Skin epidermis (tissue), 12 donors: ENCODE results near the gene DECR2.
A peak's percentile ranks its signal among the peaks of the same experiment; 100 is the strongest.

ENCODE experiments used
- H3K27ac ChIP-seq, 21 experiments: fragments of 200-600 bp; sonication (generic) in 11 of 21; one replicate each; pipeline ENCODE4 v1.5.0; 2020; ENCODE audit warnings: mild to moderate bottlenecking in 3 of 21, inconsistent platforms in 2 of 21, moderate library complexity in 2 of 21
- H3K4me3 ChIP-seq, 7 experiments: fragments of 200-600 bp; sonication (generic) in 2 of 7; one replicate each; pipeline ENCODE4 v1.5.0; 2020; ENCODE audit warnings: inconsistent platforms in 2 of 7, mild to moderate bottlenecking in 2 of 7, moderate library complexity in 1 of 7

The DECR2 gene

GRCh38 chr16:425740-426114 lies 24.0 kb downstream of the DECR2 start:
- peak overlapping the region; percentile 39 to 66 (median 54) for H3K4me3 ChIP-seq
- H3K27ac ChIP-seq = peak overlapping the region in 19 of 21 experiments; percentile 24 to 98 (median 80)

GRCh38 chr16:426115-426905 lies 24.6 kb downstream of the DECR2 start:
- Histone ChIP-seq H3K4me3 (peak overlapping the region; percentile 39 to 66 (median 54)), H3K27ac (peak overlapping the region in 10 of 21 experiments; percentile 2 to 98 (median 58))

GRCh38 chr16:426906-427249 lies 25.2 kb downstream of the DECR2 start:
- H3K27ac ChIP-seq = peak overlapping the region in 6 of 21 experiments; percentile 2 to 80 (median 64)

GRCh38 chr16:427250-427649 lies 25.6 kb downstream of the DECR2 start:
- Histone ChIP-seq H3K4me3 (peak overlapping the region in 5 of 7 experiments; percentile 39 to 66 (median 54)), H3K27ac (no peak overlapping the region)

More at GRCh38 chr16:426906-427249, 25.2 kb downstream of the DECR2 start:
- H3K4me3 ChIP-seq = peak overlapping the region; percentile 39 to 66 (median 54)

- no peak overlapping the region for H3K4me3 ChIP-seq
- no peak overlapping the region for H3K27ac ChIP-seq
Measured at GRCh38 chr16:430904-431303, 29.2 kb downstream of the DECR2 start.

- no peak overlapping the region for H3K4me3 ChIP-seq
- H3K27ac ChIP-seq = no peak overlapping the region
Measured at GRCh38 chr16:440627-441026, 38.9 kb downstream of the DECR2 start.

- no peak overlapping the region for H3K27ac ChIP-seq
- no peak overlapping the region for H3K4me3 ChIP-seq
Measured at GRCh38 chr16:441447-441846, 39.8 kb downstream of the DECR2 start.

GRCh38 chr16:442976-443375 lies 41.3 kb downstream of the DECR2 start:
- Histone ChIP-seq H3K4me3 (no peak overlapping the region), H3K27ac (no peak overlapping the region)

GRCh38 chr16:444027-444426 lies 42.3 kb downstream of the DECR2 start:
- Histone ChIP-seq H3K4me3 (no peak overlapping the region), H3K27ac (no peak overlapping the region)

- H3K4me3 ChIP-seq = no peak overlapping the region
- no peak overlapping the region for H3K27ac ChIP-seq
Measured at GRCh38 chr16:445566-445965, 43.9 kb downstream of the DECR2 start.

GRCh38 chr16:450385-450784 lies 48.7 kb downstream of the DECR2 start:
- H3K27ac ChIP-seq = peak overlapping the region in 1 of 21 experiments; percentile 9

GRCh38 chr16:450785-451512 lies 49.3 kb downstream of the DECR2 start:
- H3K27ac ChIP-seq = peak overlapping the region in 1 of 21 experiments; percentile 9

More at GRCh38 chr16:450385-450784, 48.7 kb downstream of the DECR2 start:
- H3K4me3 ChIP-seq = no peak overlapping the region

GRCh38 chr16:454397-454940 lies 52.8 kb downstream of the DECR2 start:
- no peak overlapping the region for H3K4me3 ChIP-seq
- no peak overlapping the region for H3K27ac ChIP-seq

More at GRCh38 chr16:450785-451512, 49.3 kb downstream of the DECR2 start:
- no peak overlapping the region for H3K4me3 ChIP-seq

- no peak overlapping the region for H3K27ac ChIP-seq
- no peak overlapping the region for H3K4me3 ChIP-seq
Measured at GRCh38 chr16:455453-455852, 53.8 kb downstream of the DECR2 start.

- H3K27ac ChIP-seq = peak overlapping the region in 4 of 21 experiments; percentile 2 to 83 (median 58)
- H3K4me3 ChIP-seq = no peak overlapping the region
Measured at GRCh38 chr16:456891-457483, 55.3 kb downstream of the DECR2 start.

GRCh38 chr16:457732-458400 lies 56.2 kb downstream of the DECR2 start:
- H3K27ac ChIP-seq = peak overlapping the region in 12 of 21 experiments; percentile 2 to 83 (median 30)
- H3K4me3 ChIP-seq = no peak overlapping the region

GRCh38 chr16:459761-460160 lies 58.1 kb downstream of the DECR2 start:
- Histone ChIP-seq H3K4me3 (no peak overlapping the region), H3K27ac (no peak overlapping the region)

GRCh38 chr16:460787-461186 lies 59.1 kb downstream of the DECR2 start:
- H3K27ac ChIP-seq = no peak overlapping the region
- no peak overlapping the region for H3K4me3 ChIP-seq
